Kidney (tissue), 14 donors: ENCODE data around the gene FLAD1. TPM values are rescaled to one million over a fixed set of nuclear protein-coding genes. Genes with fewer than 3 reads are reported as not detected.

ENCODE experiments used
- DNase-seq, 5 donors: peaks; one replicate each; pipeline ENCODE4 v3.0.0-alpha.2; 2013 to 2020
- FAIRE-seq: peaks from 2 replicates; lab custom pipeline; 2012; peaks lifted over from hg19 to GRCh38; lab: Jason Lieb, UNC
- H3K27ac ChIP-seq, 2 donors: one replicate each; pipeline ENCODE4 v1.7.0; 2013; ENCODE audit warnings: low read depth in 2 of 2, low read length in 2 of 2, inconsistent platforms in 1 of 2
- H3K27me3 ChIP-seq: one replicate; pipeline ENCODE4 v1.7.1; 2013; ENCODE audit warnings: low read length, inconsistent platforms; ENCODE audit not compliant: control insufficient read depth, insufficient read depth
- H3K36me3 ChIP-seq, 3 donors: one replicate each; pipeline versions ENCODE4 v1.7.0 to v1.7.1; 2013; ENCODE audit warnings: low read length in 3 of 3, control low read depth in 1 of 3, inconsistent platforms in 1 of 3; ENCODE audit not compliant: insufficient read depth in 3 of 3, control insufficient read depth in 2 of 3
- H3K4me1 ChIP-seq, 3 donors: one replicate each; pipeline versions ENCODE4 v1.7.0 to v1.7.1; 2013; ENCODE audit warnings: low read length in 3 of 3, inconsistent platforms in 1 of 3, low read depth in 1 of 3; ENCODE audit not compliant: control insufficient read depth in 2 of 3, insufficient read depth in 2 of 3
- H3K4me3 ChIP-seq, 3 donors: one replicate each; pipeline versions ENCODE4 v1.7.0 to v1.8.1; 2013; ENCODE audit warnings: low read length in 3 of 3, control low read depth in 1 of 3, inconsistent platforms in 1 of 3
- H3K9ac ChIP-seq, 3 donors: one replicate each; pipeline versions ENCODE4 v1.7.0 to v1.7.1; 2013; ENCODE audit warnings: low read length in 3 of 3, control low read depth in 1 of 3, inconsistent platforms in 1 of 3
- H3K9me3 ChIP-seq, 3 donors: one replicate each; pipeline versions ENCODE4 v1.7.0 to v1.7.1; 2013; ENCODE audit warnings: low read length in 3 of 3, control low read depth in 1 of 3, inconsistent platforms in 1 of 3; ENCODE audit not compliant: control insufficient read depth in 2 of 3, insufficient read depth in 1 of 3
- CTCF ChIP-seq: IDR thresholded peaks from 3 replicates; pipeline ENCODE4 v1.5.1; 2012; ENCODE audit warnings: mild to moderate bottlenecking, moderate library complexity, borderline replicate concordance; ENCODE audit not compliant: insufficient read depth; ENCODE audit errors: extremely low read depth
- intact Hi-C: fragments of 100-400 bp; cut with DNase I; formaldehyde crosslinking; loops from one replicate; pipeline ENCODE4 v1.11.1; 2022
- polyA plus RNA-seq: library from polyadenylated mRNA; stranded (reverse); fragments of 350-450 nt; fragmentation: Illumina TruSeq; extraction: RNeasy Lipid Tissue Mini Kit (QIAGEN cat#74804); gene quantifications from one replicate; pipeline ENCODE4 v1.2.3, GENCODE V29; 2014; ENCODE audit warnings: low read depth, low replicate concordance; ENCODE audit not compliant: insufficient read depth
- total RNA-seq: library from RNA; stranded (reverse); fragmentation: NEBNext Ultra II Directional; extraction: Animal tissue kit (Norgen Biotek cat#: 25700); gene quantifications from one replicate; pipeline ENCODE4 v1.2.1, GENCODE V29; 2021
- donor health status: control.
- donor health status: control.
- donor health status: control.
- donor health status: control.
- donor health status: control.
- donor health status: DM: yes; HTN: yes; CAD: no.
- donor health status: Normal renal cell carcinoma (clear cell type).

The FLAD1 gene
- total and polyA plus RNA-seq, 2 donors from 2014 or later = 34.1 to 37.9 TPM

- FAIRE-seq (no peak), DNase-seq (peak in 1 of 5 donors; percentile 54)
- H3K36me3 ChIP-seq = peaks cover 3 to 41% (median 32%) of the 10 kb centered on the region in 3 donors
- no peak overlapping the region for H3K27ac ChIP-seq
- peaks cover 3 to 22% (median 17%) of the 10 kb centered on the region in 3 donors for H3K4me1 ChIP-seq
- H3K27me3 ChIP-seq = no peaks in the 10 kb centered on the region
- no peak for TF ChIP-seq CTCF
- intact Hi-C loops = no loop called here
- no peak overlapping the region for H3K4me3 ChIP-seq
- H3K9ac ChIP-seq = no peak overlapping the region
- no peaks in the 10 kb centered on the region for H3K9me3 ChIP-seq
Measured at GRCh38 chr1:154967331-154967950, 15.7 kb upstream of the FLAD1 start.

- no peaks in the 10 kb centered on the region for H3K27me3 ChIP-seq
- H3K27ac ChIP-seq = peak overlapping the region in 1 of 2 donors; percentile 44
- FAIRE-seq (no peak), DNase-seq (peak in 2 of 5 donors; percentile 56 to 70)
- intact Hi-C loops = no loop called here
- peaks cover 7 to 24% (median 23%) of the 10 kb centered on the region in 3 donors for H3K4me1 ChIP-seq
- no peak for TF ChIP-seq CTCF
- H3K9me3 ChIP-seq = no peaks in the 10 kb centered on the region
- H3K36me3 ChIP-seq = peaks cover 3 to 34% (median 27%) of the 10 kb centered on the region in 3 donors
- H3K9ac ChIP-seq = peak overlapping the region in 1 of 3 donors; percentile 45
- no peak overlapping the region for H3K4me3 ChIP-seq
Measured at GRCh38 chr1:154968731-154969130, 14.4 kb upstream of the FLAD1 start.

GRCh38 chr1:154969246-154969645, 13.9 kb upstream of the FLAD1 start:
- Histone ChIP-seq H3K27me3 (no peaks in the 10 kb centered on the region), H3K36me3 (peaks cover 3 to 34% (median 26%) of the 10 kb centered on the region in 3 donors), H3K9ac (peak overlapping the region in 2 of 3 donors; percentile 45 to 78), H3K4me1 (peaks cover 7 to 24% (median 23%) of the 10 kb centered on the region in 3 donors), H3K9me3 (no peaks in the 10 kb centered on the region), H3K27ac (peak overlapping the region; percentile 41 to 44), H3K4me3 (no peak overlapping the region)
- FAIRE-seq = no peak
- no peak for TF ChIP-seq CTCF
- intact Hi-C loops = no loop called here
- DNase-seq = peak in 1 of 5 donors; percentile 58
